ENCODE data around the gene NUSAP1. TPM values are rescaled to one million over a fixed set of nuclear protein-coding genes. Genes with fewer than 3 reads are reported as not detected.
"Not testable (repeated sequence)": the region's sequence is repeated elsewhere in the genome, so short reads cannot be mapped to it uniquely, and the experiment has no call there.

NUSAP1 gene
- total RNA-seq, 2 donors from 2014 or later, result 1.3 to 2.0 TPM

GRCh38 chr15:41401904-41402267, 69.2 kb downstream of the NUSAP1 start:
- intact Hi-C loops (cut with DNase I), result no loop called here
- DNase-seq (ENCODE audit: low spot score), result no peak

DNA sequence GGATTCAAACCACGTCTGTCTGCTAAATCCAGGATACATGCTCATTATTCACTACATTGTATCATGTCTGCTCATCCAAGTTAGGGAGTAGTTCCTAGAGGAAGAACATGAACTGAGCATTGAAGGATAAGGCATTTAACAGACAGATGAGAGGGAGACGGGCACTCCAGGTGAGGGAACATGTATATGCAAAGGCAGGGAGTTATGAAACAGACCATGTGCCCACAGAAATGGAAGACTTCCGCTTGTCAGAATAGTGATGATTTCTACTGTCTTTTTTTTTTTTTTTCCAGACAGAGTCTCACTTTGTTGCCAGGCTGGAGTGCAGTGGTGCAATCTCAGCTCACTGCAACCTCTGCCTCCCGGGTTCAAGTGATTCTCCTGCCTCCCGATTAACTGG, 74.7 kb downstream of the NUSAP1 start:
- DNase-seq (ENCODE audit: low spot score), result no peak
- intact Hi-C loops (cut with DNase I), result no loop called here

- no peak for DNase-seq (ENCODE audit: low spot score)
- intact Hi-C loops (cut with DNase I), result no loop called here
These were observed 75.6 kb downstream of the NUSAP1 start for GRCh38 chr15:41408234-41408641.

DNA sequence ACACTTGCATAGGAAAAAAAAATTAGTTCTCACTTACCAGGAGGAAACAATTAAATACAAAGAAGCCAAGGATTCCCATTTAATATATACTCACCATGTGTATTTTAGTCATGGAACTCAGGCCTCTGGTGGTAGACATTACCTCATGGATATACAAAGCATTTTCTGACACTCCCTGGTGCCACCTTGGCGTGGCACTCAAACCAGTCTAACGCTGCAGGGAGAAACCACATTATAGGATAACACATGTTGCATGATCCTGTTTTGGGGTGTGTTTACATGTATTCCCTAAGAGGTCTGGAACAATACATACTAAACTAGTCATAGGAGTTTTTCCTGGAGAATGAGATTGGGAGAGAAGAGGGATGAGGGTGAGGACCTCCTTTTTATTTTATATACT, 78.3 kb downstream of the NUSAP1 start:
- DNase-seq (ENCODE audit: low spot score), result no peak
- intact Hi-C loops (cut with DNase I), result no loop called here

DNA sequence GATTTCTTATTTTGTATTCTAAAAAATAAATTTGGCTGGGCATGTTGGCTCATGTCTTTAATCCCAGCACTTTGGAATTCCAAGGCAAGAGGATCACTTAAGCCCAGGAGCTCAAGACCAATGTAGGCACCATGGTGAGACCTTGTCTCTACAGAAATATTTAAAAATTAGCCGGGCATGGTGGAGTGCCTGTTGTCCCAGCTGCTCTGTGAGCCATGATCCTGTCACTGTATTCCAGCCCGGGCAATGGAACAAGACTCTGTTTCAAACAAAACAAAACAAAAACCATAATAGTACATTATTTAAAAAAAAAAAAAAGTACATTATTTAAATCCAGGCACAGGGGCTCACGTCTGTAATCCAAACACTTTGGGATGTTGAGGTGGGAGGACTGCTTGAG, 78.8 kb downstream of the NUSAP1 start:
- DNase-seq (ENCODE audit: low spot score), result no peak
- intact Hi-C loops (cut with DNase I), result no loop called here

- intact Hi-C loops (cut with DNase I), result no loop called here
- no peak for DNase-seq (ENCODE audit: low spot score)
These were observed 83.6 kb downstream of the NUSAP1 start for GRCh38 chr15:41416128-41416741.

- DNase-seq (ENCODE audit: low spot score), result peak; percentile 99
- intact Hi-C loops (cut with DNase I), result no loop called here
These were observed 84.2 kb downstream of the NUSAP1 start, which contains the start of gene RTF1 for GRCh38 chr15:41416742-41417417. TSS of gene RTF1 (plus strand) at chr15:41417095. CDS start at chr15:41417116, 21 bp downstream.

GRCh38 chr15:41417418-41418195, 84.9 kb downstream of the NUSAP1 start:
- intact Hi-C loops (cut with DNase I), result no loop called here
- peak; percentile 82 for DNase-seq (ENCODE audit: low spot score)

DNA sequence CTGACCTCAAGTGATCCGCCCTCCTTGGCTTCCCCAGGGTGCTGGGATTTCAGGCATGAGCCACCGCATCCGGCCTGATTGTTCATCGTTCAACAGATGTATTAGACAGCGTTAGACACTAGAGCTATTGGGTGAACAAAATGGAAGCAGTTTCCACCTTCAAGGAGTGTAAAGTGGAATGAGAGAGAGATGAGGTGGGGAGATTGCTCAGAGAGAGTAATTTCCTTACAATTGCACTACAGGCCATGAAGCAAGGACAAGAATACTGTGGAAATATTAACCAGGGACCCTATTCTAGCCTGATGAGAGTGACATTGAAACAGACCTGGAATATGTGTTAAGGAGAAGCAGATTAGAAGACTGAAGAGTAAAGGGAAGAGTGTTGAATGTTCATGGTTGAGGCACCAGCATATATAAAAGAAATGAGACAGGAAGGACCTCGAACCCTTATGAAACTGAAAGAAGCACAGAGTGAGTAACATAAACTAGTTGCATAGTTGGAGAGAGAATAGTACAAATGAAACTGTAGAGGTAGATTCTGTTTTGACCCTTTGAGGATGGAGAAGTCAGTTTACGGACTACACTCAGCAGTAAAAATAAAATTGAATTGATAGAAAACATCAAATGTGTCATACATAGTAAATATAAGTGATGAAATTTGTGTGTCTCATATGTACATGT, 91.4 kb downstream of the NUSAP1 start:
- intact Hi-C loops (cut with DNase I), result no loop called here
- DNase-seq (ENCODE audit: low spot score), result no peak

GRCh38 chr15:41424809-41425208, 92.1 kb downstream of the NUSAP1 start:
- DNase-seq (ENCODE audit: low spot score), result no peak
- intact Hi-C loops (cut with DNase I), result no loop called here

- intact Hi-C loops (cut with DNase I); DNase-seq (ENCODE audit: low spot score): not testable (repeated sequence)
These were observed 93.2 kb downstream of the NUSAP1 start for GRCh38 chr15:41425907-41426306.

DNA sequence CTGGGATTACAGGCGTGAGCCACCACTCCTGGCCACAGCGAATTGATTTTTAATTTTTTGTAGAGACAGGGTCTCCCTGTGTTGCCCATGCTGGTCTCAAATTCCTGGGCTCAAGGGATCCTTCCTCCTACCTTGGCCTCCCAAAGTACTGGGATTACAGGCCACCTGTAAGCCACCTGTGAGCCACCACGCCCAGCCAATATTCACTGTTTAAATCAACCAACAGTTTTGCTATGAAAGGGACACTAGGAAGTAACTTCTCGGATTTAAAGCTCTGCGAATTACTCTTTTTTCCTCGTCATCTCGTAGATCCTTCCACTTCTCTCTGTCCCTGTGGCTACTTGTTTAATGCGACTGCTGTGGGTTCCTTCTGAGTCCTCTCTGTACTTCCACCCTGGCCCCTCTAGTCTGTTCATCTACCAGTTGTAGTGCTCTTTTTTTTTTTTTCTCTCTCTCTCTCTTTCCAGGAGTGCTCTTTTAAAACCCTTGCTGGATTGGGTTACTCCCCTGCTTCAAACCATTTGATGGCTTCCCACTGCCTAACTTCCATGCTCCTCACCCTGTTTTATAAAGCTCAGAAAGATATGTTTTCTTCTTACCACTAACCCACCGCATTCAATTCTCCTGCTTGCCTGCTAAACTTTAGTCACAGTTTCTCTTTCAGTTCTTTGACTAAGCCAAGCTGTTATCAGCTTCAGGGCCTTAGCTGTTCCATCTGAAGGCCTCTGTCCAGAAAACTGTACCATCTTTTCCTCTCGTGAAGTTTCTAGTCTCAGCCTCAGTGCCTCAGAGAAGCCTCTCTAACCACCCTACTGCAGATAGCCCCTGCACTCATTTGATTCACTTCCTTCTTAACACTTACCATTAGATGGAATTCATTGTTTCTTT, 96.6 kb downstream of the NUSAP1 start:
- intact Hi-C loops (cut with DNase I), result no loop called here

More for the DNA sequence above, 96.6 kb downstream of the NUSAP1 start:
- DNase-seq (ENCODE audit: low spot score), result no peak

Other genes with a start within 250 kb of the NUSAP1 start
- gene INO80, start 216.6 kb upstream of the NUSAP1 start, total RNA-seq, result 10 to 100 TPM; 21.4 to 25.5 TPM
- not detected for gene EXD1, start 102.1 kb upstream of the NUSAP1 start, total RNA-seq
- 10 to 100 TPM; 66.9 to 73.8 TPM for gene CHP1, start 101.6 kb upstream of the NUSAP1 start, total RNA-seq
- gene OIP5, start 290 bp upstream of the NUSAP1 start, total RNA-seq, result under 1 TPM in 1 of 2 donors, not detected in 1; 0.56 TPM
- 10 to 100 TPM; 10.5 to 13.8 TPM for gene NDUFAF1, start 69.6 kb downstream of the NUSAP1 start, total RNA-seq
- gene RTF1, start 84.2 kb downstream of the NUSAP1 start, total RNA-seq, result 10 to 100 TPM; 22.9 to 25.6 TPM
- gene ITPKA, start 161.0 kb downstream of the NUSAP1 start, total RNA-seq, result under 1 TPM; 0.28 to 0.33 TPM
- under 1 TPM; 0.24 to 0.46 TPM for gene LTK, start 180.9 kb downstream of the NUSAP1 start, total RNA-seq
- gene RPAP1, start 211.4 kb downstream of the NUSAP1 start, total RNA-seq, result 10 to 100 TPM; 16.3 to 19.9 TPM
- gene TYRO3, start 226.3 kb downstream of the NUSAP1 start, total RNA-seq, result 1 to 10 TPM; 5.0 to 8.7 TPM